MM.1S (cell line): ENCODE results near the gene GRIN2D.

Experiments
- EZH2 ChIP-seq: fragments of 300-600 bp; sonication (generic); optimal IDR thresholded peaks from 2 replicates; pipeline ENCODE3; 2017; ENCODE audit warnings: low read depth, mild to moderate bottlenecking, antibody characterized with exemption, low read length, mixed read lengths
- TF ChIP-seq, protein P1 (sequence below): fragments of 300-600 bp; sonication (generic); IDR thresholded peaks from 2 replicates; pipeline ENCODE4 v1.5.1; 2016; ENCODE audit warnings: antibody characterized with exemption, low read length, mixed read lengths

DNA sequence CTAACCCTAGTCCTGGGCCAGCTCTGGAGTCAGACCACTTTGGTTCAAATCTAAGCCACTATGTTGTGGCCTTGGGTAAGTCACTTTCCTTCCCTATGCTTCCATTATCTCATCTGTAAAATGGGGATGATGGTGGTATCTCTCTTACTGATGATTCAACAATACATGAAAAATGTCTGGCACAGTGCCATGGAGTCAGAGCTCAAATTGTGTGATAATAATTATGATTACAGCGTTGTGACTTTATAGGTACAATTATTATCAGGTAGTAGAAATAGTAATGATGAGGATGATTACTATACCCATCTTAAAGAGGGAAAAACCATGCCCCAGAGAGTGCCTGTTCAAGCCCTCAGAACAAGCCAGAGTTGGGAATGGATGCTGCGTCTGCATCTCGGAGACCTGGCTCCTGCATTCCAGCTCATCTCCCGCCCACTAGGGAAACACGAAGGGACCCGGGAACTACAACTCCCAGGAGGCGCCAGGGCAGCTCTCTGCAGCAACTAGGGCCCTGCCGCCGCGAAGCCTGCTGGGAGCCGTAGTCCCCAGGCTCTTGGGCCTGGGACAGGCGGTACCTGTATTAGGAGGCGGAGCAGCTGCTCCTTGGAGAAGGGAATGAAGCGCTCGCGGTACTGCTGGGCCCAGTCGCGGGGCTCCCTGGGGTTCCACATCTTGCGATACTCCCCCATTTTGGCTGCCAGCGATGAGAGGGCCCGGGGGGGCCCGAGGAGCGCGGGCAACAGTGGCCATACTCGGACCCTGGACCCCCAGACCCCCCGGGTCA lies 30.6 kb upstream of the GRIN2D start:
- TF ChIP-seq, protein P1, sequence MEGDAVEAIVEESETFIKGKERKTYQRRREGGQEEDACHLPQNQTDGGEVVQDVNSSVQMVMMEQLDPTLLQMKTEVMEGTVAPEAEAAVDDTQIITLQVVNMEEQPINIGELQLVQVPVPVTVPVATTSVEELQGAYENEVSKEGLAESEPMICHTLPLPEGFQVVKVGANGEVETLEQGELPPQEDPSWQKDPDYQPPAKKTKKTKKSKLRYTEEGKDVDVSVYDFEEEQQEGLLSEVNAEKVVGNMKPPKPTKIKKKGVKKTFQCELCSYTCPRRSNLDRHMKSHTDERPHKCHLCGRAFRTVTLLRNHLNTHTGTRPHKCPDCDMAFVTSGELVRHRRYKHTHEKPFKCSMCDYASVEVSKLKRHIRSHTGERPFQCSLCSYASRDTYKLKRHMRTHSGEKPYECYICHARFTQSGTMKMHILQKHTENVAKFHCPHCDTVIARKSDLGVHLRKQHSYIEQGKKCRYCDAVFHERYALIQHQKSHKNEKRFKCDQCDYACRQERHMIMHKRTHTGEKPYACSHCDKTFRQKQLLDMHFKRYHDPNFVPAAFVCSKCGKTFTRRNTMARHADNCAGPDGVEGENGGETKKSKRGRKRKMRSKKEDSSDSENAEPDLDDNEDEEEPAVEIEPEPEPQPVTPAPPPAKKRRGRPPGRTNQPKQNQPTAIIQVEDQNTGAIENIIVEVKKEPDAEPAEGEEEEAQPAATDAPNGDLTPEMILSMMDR: no peak
- TF ChIP-seq EZH2: no peak
